Measurements from ENCODE around the gene BAG1.

GRCh38 chr9:33239921-33240320 is 24.6 kb downstream of the BAG1 start, which contains the start of gene SPINK4:
- TF ChIP-seq CTCF (IDR thresholded peaks at IDR 0.05) = no peak
- no peak for TF ChIP-seq EP300 (IDR thresholded peaks at IDR 0.05)
- TF ChIP-seq POLR2A (IDR thresholded peaks at IDR 0.05) = no peak

Measured in gastroesophageal sphincter (tissue), 3 donors.